GM23338 (cell line): Measurements from ENCODE around the gene DNAH8. TPM values are rescaled to one million over a fixed set of nuclear protein-coding genes. Genes with fewer than 3 reads are reported as not detected.

Experiments used
- ATAC-seq: fragments of 200-7000 bp; cut with Tn5 transposase; 3 replicates; pipeline ENCODE4 v1.9.1; 2020
- DNase-seq: peaks from one replicate; pipeline ENCODE4 v3.0.0-alpha.2; 2015; ENCODE audit warnings: low spot score
- H2AFZ ChIP-seq: fragments of 200-600 bp; sonication (generic); 2 replicates; pipeline ENCODE4 v1.8.0; 2016; ENCODE audit warnings: antibody characterized with exemption, mild to moderate bottlenecking, moderate library complexity
- H3F3A ChIP-seq: fragments of 200-600 bp; sonication (generic); replicated peaks from 2 replicates; pipeline ENCODE4 v1.8.0; 2017; ENCODE audit warnings: antibody characterized with exemption, mixed run types, low read depth
- H3K27ac ChIP-seq: fragments of 200-600 bp; sonication (generic); 2 replicates; pipeline ENCODE4 v1.6.1; 2016; ENCODE audit warnings: low read depth
- H3K27me3 ChIP-seq: fragments of 200-600 bp; sonication (generic); 2 replicates; pipeline ENCODE4 v1.8.0; 2016; ENCODE audit warnings: mild to moderate bottlenecking, mixed run types, moderate library complexity; ENCODE audit not compliant: insufficient read depth
- H3K36me3 ChIP-seq: fragments of 200-600 bp; sonication (generic); 2 replicates; pipeline ENCODE4 v1.8.0; 2016; ENCODE audit warnings: mild to moderate bottlenecking; ENCODE audit not compliant: insufficient read depth
- H3K4me1 ChIP-seq: fragments of 200-600 bp; sonication (generic); 2 replicates; pipeline ENCODE4 v1.8.0; 2016; ENCODE audit warnings: mild to moderate bottlenecking, moderate library complexity; ENCODE audit not compliant: insufficient read depth
- H3K4me2 ChIP-seq: fragments of 200-600 bp; sonication (generic); 2 replicates; pipeline ENCODE4 v1.7.1; 2017; ENCODE audit warnings: mixed run types
- H3K4me3 ChIP-seq: fragments of 200-600 bp; sonication (generic); 2 replicates; pipeline ENCODE4 v1.6.1; 2016; ENCODE audit warnings: mixed run types
- H3K79me2 ChIP-seq: fragments of 200-600 bp; sonication (generic); replicated peaks from 2 replicates; pipeline ENCODE4 v1.8.0; 2017; ENCODE audit warnings: mild to moderate bottlenecking; ENCODE audit not compliant: insufficient read depth
- H3K9me2 ChIP-seq: fragments of 200-600 bp; sonication (generic); 2 replicates; pipeline ENCODE4 v1.8.0; 2017; ENCODE audit not compliant: insufficient read depth
- H4K20me1 ChIP-seq: fragments of 200-600 bp; sonication (generic); replicated peaks from 2 replicates; pipeline ENCODE4 v1.8.0; 2017; ENCODE audit warnings: mild to moderate bottlenecking; ENCODE audit not compliant: insufficient read depth
- H3K27ac Mint-ChIP-seq: 2 replicates; pipeline ENCODE4 v1.8.0; 2020; ENCODE audit warnings: inconsistent platforms, mild to moderate bottlenecking, moderate library complexity, mixed read lengths
- H3K27me3 Mint-ChIP-seq: 3 replicates; pipeline ENCODE4 v1.8.0; 2022; ENCODE audit warnings: low read depth, mild to moderate bottlenecking, moderate library complexity, mixed read lengths, inconsistent platforms; ENCODE audit not compliant: insufficient read depth, poor library complexity
- H3K36me3 Mint-ChIP-seq: 3 replicates; pipeline ENCODE4 v1.8.0; 2021; ENCODE audit warnings: low read depth, mild to moderate bottlenecking, inconsistent platforms, moderate library complexity, mixed read lengths
- H3K4me1 Mint-ChIP-seq: 3 replicates; pipeline ENCODE4 v1.8.0; 2020; ENCODE audit warnings: mild to moderate bottlenecking, inconsistent platforms, mixed read lengths
- H3K4me3 Mint-ChIP-seq: 3 replicates; pipeline ENCODE4 v1.8.0; 2021; ENCODE audit warnings: moderate library complexity, mild to moderate bottlenecking, inconsistent platforms, mixed read lengths
- H3K9me3 Mint-ChIP-seq: 3 replicates; pipeline ENCODE4 v1.8.0; 2020; ENCODE audit warnings: moderate library complexity, mild to moderate bottlenecking, inconsistent platforms, mixed read lengths
- CREB1 ChIP-seq: fragments of 250-450 bp; sonication (Bioruptor Pico); IDR thresholded peaks from 2 replicates; pipeline ENCODE4 v1.5.0; 2020; ENCODE audit warnings: low read depth, mild to moderate bottlenecking, moderate library complexity
- EZH2phosphoT487 ChIP-seq: fragments of 200-600 bp; sonication (generic); IDR thresholded peaks from one replicate; pipeline ENCODE4 v1.8.1; 2018; ENCODE audit warnings: antibody characterized with exemption; ENCODE audit not compliant: unreplicated experiment
- JUNB ChIP-seq: IDR thresholded peaks from one replicate; pipeline ENCODE4 v1.6.1; 2016; ENCODE audit warnings: antibody characterized with exemption; ENCODE audit not compliant: unreplicated experiment
- NANOG ChIP-seq: IDR thresholded peaks from 2 replicates; pipeline ENCODE4 v1.6.1; 2016; ENCODE audit warnings: antibody characterized with exemption, borderline replicate concordance
- POLR2AphosphoS5 ChIP-seq: IDR thresholded peaks from 2 replicates; pipeline ENCODE4 v1.6.1; 2016; ENCODE audit warnings: antibody characterized with exemption, low read depth
- STAT1 ChIP-seq: IDR thresholded peaks from one replicate; pipeline ENCODE4 v1.6.1; 2016; ENCODE audit warnings: antibody characterized with exemption; ENCODE audit not compliant: unreplicated experiment
- ZNF331 ChIP-seq: fragments of 250-450 bp; sonication (Bioruptor Pico); IDR thresholded peaks from 2 replicates; pipeline ENCODE4 v1.5.0; 2020; ENCODE audit warnings: low read depth, mild to moderate bottlenecking, moderate library complexity
- ZNF462 ChIP-seq: fragments of 250-450 bp; sonication (Bioruptor Pico); IDR thresholded peaks from 2 replicates; pipeline ENCODE4 v1.5.0; 2020; ENCODE audit warnings: mild to moderate bottlenecking, moderate library complexity
- polyA plus RNA-seq: library from polyadenylated mRNA; unstranded; fragments of >200 nt; fragmentation: Nextera tagmentation; extraction: Ambion mirVana; gene quantifications from 2 replicates; pipeline ENCODE4 v1.2.1, GENCODE V29; 2016
- total RNA-seq: library from RNA; depleted of rRNA; stranded (reverse); fragments of >200 nt; shearing (Covaris generic); gene quantifications from 2 replicates; pipeline ENCODE4 v1.2.3, GENCODE V29; 2014
- TF ChIP-seq, protein P1 (sequence below): IDR thresholded peaks from one replicate; pipeline ENCODE4 v1.6.1; 2018; ENCODE audit warnings: antibody characterized with exemption; ENCODE audit not compliant: unreplicated experiment

The DNAH8 gene
- total and polyA plus RNA-seq, 2 experiments from 2014 or later = 0.02 TPM; not detected in 1

GRCh38 chr6:39018103-39018502 is 303.0 kb downstream of the DNAH8 start:
- TF ChIP-seq, protein P1, sequence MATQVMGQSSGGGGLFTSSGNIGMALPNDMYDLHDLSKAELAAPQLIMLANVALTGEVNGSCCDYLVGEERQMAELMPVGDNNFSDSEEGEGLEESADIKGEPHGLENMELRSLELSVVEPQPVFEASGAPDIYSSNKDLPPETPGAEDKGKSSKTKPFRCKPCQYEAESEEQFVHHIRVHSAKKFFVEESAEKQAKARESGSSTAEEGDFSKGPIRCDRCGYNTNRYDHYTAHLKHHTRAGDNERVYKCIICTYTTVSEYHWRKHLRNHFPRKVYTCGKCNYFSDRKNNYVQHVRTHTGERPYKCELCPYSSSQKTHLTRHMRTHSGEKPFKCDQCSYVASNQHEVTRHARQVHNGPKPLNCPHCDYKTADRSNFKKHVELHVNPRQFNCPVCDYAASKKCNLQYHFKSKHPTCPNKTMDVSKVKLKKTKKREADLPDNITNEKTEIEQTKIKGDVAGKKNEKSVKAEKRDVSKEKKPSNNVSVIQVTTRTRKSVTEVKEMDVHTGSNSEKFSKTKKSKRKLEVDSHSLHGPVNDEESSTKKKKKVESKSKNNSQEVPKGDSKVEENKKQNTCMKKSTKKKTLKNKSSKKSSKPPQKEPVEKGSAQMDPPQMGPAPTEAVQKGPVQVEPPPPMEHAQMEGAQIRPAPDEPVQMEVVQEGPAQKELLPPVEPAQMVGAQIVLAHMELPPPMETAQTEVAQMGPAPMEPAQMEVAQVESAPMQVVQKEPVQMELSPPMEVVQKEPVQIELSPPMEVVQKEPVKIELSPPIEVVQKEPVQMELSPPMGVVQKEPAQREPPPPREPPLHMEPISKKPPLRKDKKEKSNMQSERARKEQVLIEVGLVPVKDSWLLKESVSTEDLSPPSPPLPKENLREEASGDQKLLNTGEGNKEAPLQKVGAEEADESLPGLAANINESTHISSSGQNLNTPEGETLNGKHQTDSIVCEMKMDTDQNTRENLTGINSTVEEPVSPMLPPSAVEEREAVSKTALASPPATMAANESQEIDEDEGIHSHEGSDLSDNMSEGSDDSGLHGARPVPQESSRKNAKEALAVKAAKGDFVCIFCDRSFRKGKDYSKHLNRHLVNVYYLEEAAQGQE = no peak
- no peak for TF ChIP-seq EZH2phosphoT487
- H3K4me2 ChIP-seq = no peak overlapping the region
- H2AFZ ChIP-seq = no peak overlapping the region
- H3K27me3 Mint-ChIP-seq = peaks cover 2% of the 10 kb centered on the region
- H3K36me3 Mint-ChIP-seq = no peaks in the 10 kb centered on the region
- H3K9me3 Mint-ChIP-seq = no peaks in the 10 kb centered on the region
- no peak overlapping the region for H3K4me3 ChIP-seq
- H3K4me3 Mint-ChIP-seq = no peak overlapping the region
- ATAC-seq (no peak), DNase-seq (no peak)
- peaks cover 3% of the 10 kb centered on the region; the same call in 2 of the 3 replicates for H3K4me1 Mint-ChIP-seq
- H3K27ac ChIP-seq = no peak overlapping the region
- H3K27me3 ChIP-seq = no peaks in the 10 kb centered on the region
- H3K36me3 ChIP-seq = no peaks in the 10 kb centered on the region
- no peak overlapping the region for H3K27ac Mint-ChIP-seq
- peaks cover 5% of the 10 kb centered on the region for H3K4me1 ChIP-seq
- H3F3A ChIP-seq = no peaks in the 10 kb centered on the region
- no peaks in the 10 kb centered on the region for H3K79me2 ChIP-seq
- no peaks in the 10 kb centered on the region for H4K20me1 ChIP-seq
- peaks cover 4% of the 10 kb centered on the region; the same call in 1 of the 2 replicates for H3K9me2 ChIP-seq

DNA sequence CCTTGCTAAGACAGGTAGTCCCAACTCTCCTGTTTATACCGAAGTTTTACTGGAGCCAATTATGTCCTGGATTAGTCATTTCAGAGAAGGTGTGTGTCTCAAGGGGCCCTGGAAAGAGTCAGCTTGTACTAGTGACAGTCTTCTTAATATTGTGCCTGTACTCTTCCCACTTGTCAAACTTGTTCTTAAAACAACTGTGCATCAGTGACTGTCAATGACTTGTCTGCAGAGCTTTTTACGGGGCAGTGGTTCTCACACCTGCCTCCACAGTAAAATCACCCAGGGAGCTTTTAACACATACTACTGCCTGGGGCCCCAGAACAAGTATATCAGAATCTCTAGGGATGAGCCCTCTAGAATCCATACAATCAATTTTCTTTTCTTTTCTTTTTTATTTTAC is 305.0 kb downstream of the DNAH8 start:
- Histone ChIP-seq H3K27me3 (no peaks in the 10 kb centered on the region), H3K4me2 (no peak overlapping the region), H2AFZ (no peak overlapping the region), H3K4me1 (peaks cover 5% of the 10 kb centered on the region), H3K9me2 (peaks cover 4% of the 10 kb centered on the region; the same call in 1 of the 2 replicates), H3K4me3 (no peak overlapping the region), H4K20me1 (no peaks in the 10 kb centered on the region), H3K27ac (no peak overlapping the region), H3F3A (no peaks in the 10 kb centered on the region), H3K79me2 (no peaks in the 10 kb centered on the region), H3K36me3 (no peaks in the 10 kb centered on the region)
- H3K27ac Mint-ChIP-seq = no peak overlapping the region
- no peaks in the 10 kb centered on the region for H3K27me3 Mint-ChIP-seq
- no peaks in the 10 kb centered on the region for H3K36me3 Mint-ChIP-seq
- H3K4me3 Mint-ChIP-seq = no peak overlapping the region
- TF ChIP-seq EZH2phosphoT487 (no peak), JUNB (no peak), ZNF331 (CRISPR knock-in tag) (no peak), STAT1 (no peak), CREB1 (CRISPR knock-in tag) (no peak), NANOG (no peak), POLR2AphosphoS5 (no peak), ZNF462 (no peak)
- no peaks in the 10 kb centered on the region for H3K9me3 Mint-ChIP-seq
- ATAC-seq = no peak
- no peak for DNase-seq
- H3K4me1 Mint-ChIP-seq = peaks cover 3% of the 10 kb centered on the region; the same call in 2 of the 3 replicates
